K562 (cell line): ENCODE results near the gene TEX261.

ENCODE experiments used
- DMBX1 ChIP-seq: fragments of 250-450 bp; sonication (Bioruptor Pico); IDR thresholded peaks from 2 replicates; pipeline ENCODE4 v1.8.0; 2022; ENCODE audit warnings: inconsistent platforms, mild to moderate bottlenecking, moderate library complexity, borderline replicate concordance
- E4F1 ChIP-seq: fragments of 250-450 bp; sonication (Bioruptor Pico); IDR thresholded peaks from 2 replicates; pipeline ENCODE4 v1.5.0; 2021; ENCODE audit warnings: mild to moderate bottlenecking, borderline replicate concordance
- ELK1 ChIP-seq: sonication (generic); formaldehyde crosslinking; IDR thresholded peaks from 2 replicates; pipeline ENCODE4 v1.8.1; 2022; ENCODE audit warnings: missing genetic modification reagents
- EP300 ChIP-seq: IDR thresholded peaks from 2 replicates; pipeline ENCODE4 v1.6.1; 2012; ENCODE audit warnings: low read length, improper control_type of control experiment
- MITF ChIP-seq: IDR thresholded peaks from 2 replicates; pipeline ENCODE4 v1.6.1; 2014; ENCODE audit warnings: antibody characterized with exemption
- TCF3 ChIP-seq: sonication (generic); formaldehyde crosslinking; IDR thresholded peaks from 2 replicates; pipeline ENCODE4 v1.4.0; 2020; ENCODE audit warnings: mild to moderate bottlenecking, missing genetic modification reagents

- TF ChIP-seq TCF3 = peak; percentile 60
- TF ChIP-seq DMBX1 = no peak
- no peak for TF ChIP-seq E4F1
- peak; percentile 27; the same call in 1 of the 2 replicates for TF ChIP-seq EP300
- no peak for TF ChIP-seq MITF
- no peak for TF ChIP-seq ELK1
Observed at GRCh38 chr2:70975237-70975636, 19.4 kb downstream of the TEX261 start.
